Tibial nerve (tissue), 4 donors: ENCODE results near the gene LPA. TPM values are rescaled to one million over a fixed set of nuclear protein-coding genes. Genes with fewer than 3 reads are reported as not detected.

Experiments
- DNase-seq, 2 donors: peaks; one replicate each; pipeline ENCODE4 v3.0.0-alpha.2; 2019; ENCODE audit warnings: low spot score in 2 of 2
- H3K27ac ChIP-seq, 4 donors: fragments of 200-600 bp; sonication (generic) in 3 of 4; one replicate each; pipeline ENCODE4 v1.5.1; 2017 to 2019; ENCODE audit warnings: mild to moderate bottlenecking in 1 of 4
- H3K27me3 ChIP-seq, 2 donors: fragments of 200-600 bp; sonication (generic) in 1 of 2; one replicate each; pipeline versions ENCODE4 v1.5.1 to v1.6.0; 2017 to 2019
- H3K36me3 ChIP-seq, 3 donors: fragments of 200-600 bp; sonication (generic); one replicate each; pipeline ENCODE4 v1.5.1; 2018 to 2019
- H3K4me1 ChIP-seq, 4 donors: fragments of 200-600 bp; sonication (generic) in 3 of 4; one replicate each; pipeline ENCODE4 v1.5.1; 2017 to 2019
- H3K4me3 ChIP-seq, 4 donors: fragments of 200-600 bp; sonication (generic) in 3 of 4; one replicate each; pipeline ENCODE4 v1.5.1; 2017 to 2019; ENCODE audit warnings: mild to moderate bottlenecking in 1 of 4, moderate library complexity in 1 of 4
- H3K9me3 ChIP-seq, 4 donors: fragments of 200-600 bp; sonication (generic) in 3 of 4; one replicate each; pipeline ENCODE4 v1.5.1; 2017 to 2019
- EP300 ChIP-seq, 2 donors: sonication (generic); formaldehyde crosslinking; IDR thresholded peaks; one replicate each; pipeline ENCODE4 v1.6.1; 2017; ENCODE audit warnings: antibody characterized with exemption in 2 of 2, mild to moderate bottlenecking in 1 of 2
- POLR2A ChIP-seq, 2 donors: fragments of 450-650 bp; IDR thresholded peaks; one replicate each; pipeline ENCODE4 v1.6.1; 2017; ENCODE audit warnings: antibody characterized with exemption in 2 of 2, mild to moderate bottlenecking in 2 of 2, moderate library complexity in 2 of 2
- WGBS, 2 donors: methylation state at CpG; one replicate each; pipeline ENCODE4 v1.1.5; 2018; 5-methylcytosine and 5-hydroxymethylcytosine counted together
- total RNA-seq, 4 donors: library from RNA; depleted of rRNA; stranded (reverse); fragments of >200 nt; gene quantifications; one replicate each; pipeline ENCODE4 v1.1.0, GENCODE V29; 2016
- TF ChIP-seq, protein P1 (sequence below), 5 experiments: fragments of 200-600 bp in 3 of 5; fragments of 450-650 bp in 2 of 5; sonication (generic) in 3 of 5; IDR thresholded peaks; one replicate each; pipeline ENCODE4 v1.5.1; 2016 to 2019; ENCODE audit warnings: antibody characterized with exemption in 5 of 5, mild to moderate bottlenecking in 3 of 5, moderate library complexity in 2 of 5

The LPA gene
- total RNA-seq, 4 donors from 2014 or later, result 0.22 to 0.90 (median 0.42) TPM; not detected in 1

DNA sequence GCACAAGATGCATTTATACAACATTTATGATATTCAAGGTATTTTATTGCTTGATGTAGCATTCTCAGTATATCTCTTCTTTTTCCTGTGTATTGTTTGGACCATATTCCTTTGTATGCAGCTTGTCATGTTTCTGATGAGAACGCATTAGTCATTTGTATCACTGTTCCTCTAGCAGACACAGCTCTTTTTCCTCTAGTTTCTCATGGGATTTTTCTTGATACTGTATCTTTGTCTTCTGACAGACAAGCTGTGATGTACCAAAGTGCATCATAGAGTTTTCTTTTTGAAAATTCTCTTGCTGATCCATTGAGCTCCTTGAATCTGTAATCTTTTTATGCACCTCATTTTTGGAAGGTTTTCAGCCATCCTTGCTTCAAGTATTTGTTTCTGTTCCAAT is 175.0 kb downstream of the LPA start:
- Histone ChIP-seq H3K4me1 (no peaks in the 10 kb centered on the region), H3K36me3 (peaks cover 0 to 16% (median 0%) of the 10 kb centered on the region in 3 donors), H3K27ac (no peak overlapping the region), H3K27me3 (no peaks in the 10 kb centered on the region), H3K4me3 (no peak overlapping the region), H3K9me3 (no peaks in the 10 kb centered on the region)
- no peak for DNase-seq
- 78 to 97% methylated on average over 1 of the region's 1 CpG for WGBS, 2 donors
- TF ChIP-seq, protein P1, sequence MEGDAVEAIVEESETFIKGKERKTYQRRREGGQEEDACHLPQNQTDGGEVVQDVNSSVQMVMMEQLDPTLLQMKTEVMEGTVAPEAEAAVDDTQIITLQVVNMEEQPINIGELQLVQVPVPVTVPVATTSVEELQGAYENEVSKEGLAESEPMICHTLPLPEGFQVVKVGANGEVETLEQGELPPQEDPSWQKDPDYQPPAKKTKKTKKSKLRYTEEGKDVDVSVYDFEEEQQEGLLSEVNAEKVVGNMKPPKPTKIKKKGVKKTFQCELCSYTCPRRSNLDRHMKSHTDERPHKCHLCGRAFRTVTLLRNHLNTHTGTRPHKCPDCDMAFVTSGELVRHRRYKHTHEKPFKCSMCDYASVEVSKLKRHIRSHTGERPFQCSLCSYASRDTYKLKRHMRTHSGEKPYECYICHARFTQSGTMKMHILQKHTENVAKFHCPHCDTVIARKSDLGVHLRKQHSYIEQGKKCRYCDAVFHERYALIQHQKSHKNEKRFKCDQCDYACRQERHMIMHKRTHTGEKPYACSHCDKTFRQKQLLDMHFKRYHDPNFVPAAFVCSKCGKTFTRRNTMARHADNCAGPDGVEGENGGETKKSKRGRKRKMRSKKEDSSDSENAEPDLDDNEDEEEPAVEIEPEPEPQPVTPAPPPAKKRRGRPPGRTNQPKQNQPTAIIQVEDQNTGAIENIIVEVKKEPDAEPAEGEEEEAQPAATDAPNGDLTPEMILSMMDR (IDR thresholded peaks at IDR 0.05), result no peak
- no peak for TF ChIP-seq EP300 (IDR thresholded peaks at IDR 0.05)
- no peak for TF ChIP-seq POLR2A (IDR thresholded peaks at IDR 0.05)

DNA sequence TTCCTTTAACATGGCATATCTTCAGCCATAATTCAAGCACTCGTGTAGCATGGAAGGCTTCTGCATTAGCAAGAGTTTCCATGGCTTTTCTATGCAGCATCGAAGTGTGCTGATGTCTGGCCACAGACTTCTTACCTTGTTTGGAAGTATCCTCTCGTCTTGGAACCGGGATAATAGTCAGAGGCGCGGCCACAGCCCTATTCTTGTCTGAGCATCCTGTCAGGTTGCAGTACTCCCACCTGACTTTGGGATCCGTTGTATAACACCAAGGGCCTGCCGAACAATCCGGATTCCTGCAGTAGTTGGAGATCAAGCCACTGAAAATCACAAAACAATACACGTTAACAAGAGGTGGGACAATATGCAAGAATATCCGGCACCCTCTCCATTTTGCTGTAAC is 177.0 kb downstream of the LPA start:
- Histone ChIP-seq H3K27me3 (no peaks in the 10 kb centered on the region), H3K4me1 (no peaks in the 10 kb centered on the region), H3K36me3 (peaks cover 0 to 21% (median 0%) of the 10 kb centered on the region in 3 donors), H3K9me3 (no peaks in the 10 kb centered on the region), H3K27ac (no peak overlapping the region), H3K4me3 (no peak overlapping the region)
- WGBS, 2 donors, result 94 to 95% methylated on average over 11 of the region's 11 CpGs
- TF ChIP-seq POLR2A (IDR thresholded peaks at IDR 0.05) (no peak), EP300 (IDR thresholded peaks at IDR 0.05) (no peak)
- TF ChIP-seq, protein P1 (IDR thresholded peaks at IDR 0.05), result no peak
- DNase-seq, result no peak

Other genes with a start within 250 kb of the LPA start
- 1 to 10 TPM in 1 of 4 donors, not detected in 3; 2.5 TPM for gene PLG, start 38.0 kb upstream of the LPA start, total RNA-seq